Measurements from ENCODE around the gene HGF. TPM values are rescaled to one million over a fixed set of nuclear protein-coding genes. Genes with fewer than 3 reads are reported as not detected.

HGF gene
- total and polyA plus RNA-seq, 2 of the 13 experiments (the other 11 are each of a cell fraction or from before 2014, with no cell fraction given), result not detected

GRCh38 chr7:81745637-81746036, 24.2 kb downstream of the HGF start (continued):
- no peak for TF ChIP-seq ZNF883 (CRISPR knock-in tag; IDR thresholded peaks at IDR 0.05; ENCODE audit: not compliant biosample characterization)
- TF ChIP-seq RARA (CRISPR knock-in tag; IDR thresholded peaks at IDR 0.05), result no peak
- TF ChIP-seq MXD3 (CRISPR knock-in tag; IDR thresholded peaks at IDR 0.05), result no peak
- no peak for TF ChIP-seq NFATC3 (CRISPR knock-in tag; IDR thresholded peaks at IDR 0.05)
- no peak for TF ChIP-seq SNAPC2 (CRISPR knock-in tag; IDR thresholded peaks at IDR 0.05)
- no peak for TF ChIP-seq REPIN1 (CRISPR knock-in tag; IDR thresholded peaks at IDR 0.05; ENCODE audit: borderline replicate concordance, low read depth)

- Histone ChIP-seq H3K79me2 (ENCODE audit: insufficient read depth, low read length) (no peaks in the 10 kb centered on the region), H3K9me3 (ENCODE audit: low read length) (no peaks in the 10 kb centered on the region), H3K4me1 (ENCODE audit: insufficient read depth, low read length) (no peaks in the 10 kb centered on the region), H3K27ac (ENCODE audit: extremely low read length, insufficient read depth, low read length) (no peak overlapping the region), H3K27me3 (ENCODE audit: control insufficient read depth in 1 of 2, insufficient read depth in 2 of 2, low read length in 2 of 2) (no peaks in the 10 kb centered on the region), H3K4me3 (replicated peaks in 1 of 3; ENCODE audit: insufficient read depth in 1 of 3, low read depth in 2 of 3, low read length in 3 of 3) (no peak overlapping the region), H3K36me3 (replicated peaks in 1 of 2; ENCODE audit: control insufficient read depth in 1 of 2, insufficient read depth in 2 of 2, low read length in 2 of 2) (no peaks in the 10 kb centered on the region), H3K4me2 (ENCODE audit: low read depth, low read length) (no peak overlapping the region), H2AFZ (ENCODE audit: low read length) (no peak overlapping the region), H3K9ac (ENCODE audit: insufficient read depth, low read depth, low read length) (no peak overlapping the region), H4K20me1 (ENCODE audit: insufficient read depth, low read length) (no peaks in the 10 kb centered on the region)
- intact Hi-C loops (cut with micrococcal nuclease; ENCODE audit: unreplicated experiment) (no loop called here), in situ Hi-C loops (cut with HindIII; ENCODE audit: extremely low pct_ligation_motif_present, low pct_unique_long_range_greater_than_20kb) (no loop called here)
- ChIA-PET CTCF (ENCODE audit: low intra/inter-chr PET ratio, low total read pairs) (no interaction called here), POLR2A (no interaction called here)
- no peak for ATAC-seq
- no peak for FAIRE-seq
- DNase-seq (ENCODE audit: low spot score), result no peak
- TF ChIP-seq SNRNP70 (IDR thresholded peaks at IDR 0.05; ENCODE audit: low read depth, low read length) (no peak), PAF1 (CRISPR knock-in tag; IDR thresholded peaks at IDR 0.05) (no peak), PHF21A (CRISPR knock-in tag; IDR thresholded peaks at IDR 0.05) (no peak), BRD4 (CRISPR knock-in tag; IDR thresholded peaks at IDR 0.05) (no peak), ZNF607 (CRISPR knock-in tag; IDR thresholded peaks at IDR 0.05; ENCODE audit: borderline replicate concordance) (no peak), ZNF619 (CRISPR knock-in tag; IDR thresholded peaks at IDR 0.05) (no peak), MXD1 (CRISPR knock-in tag; IDR thresholded peaks at IDR 0.05) (no peak), AKAP8 (CRISPR knock-in tag; IDR thresholded peaks at IDR 0.05) (no peak), ZNF775 (CRISPR knock-in tag; IDR thresholded peaks at IDR 0.05; ENCODE audit: borderline replicate concordance) (no peak), MIER2 (CRISPR knock-in tag; IDR thresholded peaks at IDR 0.05) (no peak)
- no TSS peak for BruUV-seq (replicated peaks)
Measured at GRCh38 chr7:81744389-81744788, 25.5 kb downstream of the HGF start.

All from HepG2 (cell line).